Inflammatory macrophage treated with lipopolysaccharide for 4 hours (primary cell): Measurements from ENCODE around the gene PLEKHB2.

Experiments
- DNase-seq: peaks from one replicate; pipeline ENCODE4 v3.0.0-alpha.2; 2020

Gene PLEKHB2

GRCh38 chr2:131093696-131094462 is 11.3 kb upstream of the PLEKHB2 start:
- peak; percentile 72 for DNase-seq

- DNase-seq, result no peak
Measured at GRCh38 chr2:131094463-131095281, 10.5 kb upstream of the PLEKHB2 start.

GRCh38 chr2:131103165-131103564 is 2.0 kb upstream of the PLEKHB2 start:
- DNase-seq, result peak; percentile 60

- peak; percentile 95 for DNase-seq
Measured at GRCh38 chr2:131104487-131105155, 515 bp upstream of the PLEKHB2 start.

GRCh38 chr2:131105950-131106801 is 1.0 kb downstream of the PLEKHB2 start:
- peak; percentile 87 for DNase-seq

- no peak for DNase-seq
Measured at GRCh38 chr2:131112529-131112928, 7.4 kb downstream of the PLEKHB2 start.

GRCh38 chr2:131113566-131114227 is 8.6 kb downstream of the PLEKHB2 start:
- DNase-seq, result no peak

- peak; percentile 83 for DNase-seq
Measured at GRCh38 chr2:131114950-131115349, 9.8 kb downstream of the PLEKHB2 start.

- DNase-seq, result no peak
Measured at GRCh38 chr2:131115752-131116151, 10.6 kb downstream of the PLEKHB2 start.

- no peak for DNase-seq
Measured at GRCh38 chr2:131120815-131121317, 15.7 kb downstream of the PLEKHB2 start.

- no peak for DNase-seq
Measured at GRCh38 chr2:131121464-131121863, 16.3 kb downstream of the PLEKHB2 start.

- DNase-seq, result no peak
Measured at GRCh38 chr2:131122496-131122895, 17.4 kb downstream of the PLEKHB2 start.

GRCh38 chr2:131123192-131123591 is 18.1 kb downstream of the PLEKHB2 start:
- no peak for DNase-seq

GRCh38 chr2:131125195-131125757 is 20.1 kb downstream of the PLEKHB2 start:
- no peak for DNase-seq

GRCh38 chr2:131126436-131126835 is 21.3 kb downstream of the PLEKHB2 start:
- no peak for DNase-seq

- DNase-seq, result no peak
Measured at GRCh38 chr2:131127076-131127475, 21.9 kb downstream of the PLEKHB2 start.

GRCh38 chr2:131127981-131128380 is 22.8 kb downstream of the PLEKHB2 start:
- DNase-seq, result no peak

GRCh38 chr2:131130298-131130596 is 25.1 kb downstream of the PLEKHB2 start:
- no peak for DNase-seq

GRCh38 chr2:131132729-131133128 is 27.6 kb downstream of the PLEKHB2 start:
- DNase-seq, result no peak

GRCh38 chr2:131140581-131140980 is 35.4 kb downstream of the PLEKHB2 start:
- no peak for DNase-seq

GRCh38 chr2:131142849-131143248 is 37.7 kb downstream of the PLEKHB2 start:
- DNase-seq, result no peak

GRCh38 chr2:131143803-131144202 is 38.7 kb downstream of the PLEKHB2 start:
- DNase-seq, result peak; percentile 19
